COLO668 (cell line): ENCODE measurements around the gene CEP85.

Source experiments
- DNase-seq: peaks from one replicate; lab custom pipeline; 2025; ENCODE audit not compliant: unreplicated experiment; lab: John Stamatoyannopoulos, UW

Gene CEP85

GRCh38 chr1:26278303-26278702, 44.3 kb downstream of the CEP85 start:
- DNase-seq = no peak

- DNase-seq = no peak
Measured at GRCh38 chr1:26278724-26279455, 44.9 kb downstream of the CEP85 start.

GRCh38 chr1:26279456-26280332, 45.7 kb downstream of the CEP85 start, which contains the start of gene SH3BGRL3:
Gene SH3BGRL3 (plus strand): TSS chr1:26280086. CDS start chr1:26280156, 70 bp downstream.
- peak; percentile 97 for DNase-seq

- DNase-seq = no peak
Measured at GRCh38 chr1:26280333-26281042, 46.5 kb downstream of the CEP85 start.

- DNase-seq = no peak
Measured at GRCh38 chr1:26281091-26281958, 47.3 kb downstream of the CEP85 start.

- DNase-seq = no peak
Measured at GRCh38 chr1:26281971-26282370, 48.0 kb downstream of the CEP85 start.

- no peak for DNase-seq
Measured at GRCh38 chr1:26282401-26282918, 48.5 kb downstream of the CEP85 start.

GRCh38 chr1:26283279-26283853, 49.4 kb downstream of the CEP85 start:
- no peak for DNase-seq

GRCh38 chr1:26283871-26284596, 50.0 kb downstream of the CEP85 start:
- DNase-seq = no peak

- DNase-seq = peak; percentile 63
Measured at GRCh38 chr1:26284597-26285347, 50.8 kb downstream of the CEP85 start.

- DNase-seq = peak; percentile 61
Measured at GRCh38 chr1:26285366-26286063, 51.5 kb downstream of the CEP85 start.

GRCh38 chr1:26286064-26286416, 52.0 kb downstream of the CEP85 start:
- DNase-seq = no peak

- DNase-seq = no peak
Measured at GRCh38 chr1:26287033-26287711, 53.2 kb downstream of the CEP85 start.

GRCh38 chr1:26287811-26288210, 53.8 kb downstream of the CEP85 start:
- DNase-seq = no peak

GRCh38 chr1:26288311-26288941, 54.4 kb downstream of the CEP85 start:
- DNase-seq = no peak

- DNase-seq = no peak
Measured at GRCh38 chr1:26289158-26290059, 55.4 kb downstream of the CEP85 start.
